GM19238 (cell line): ENCODE data around the gene FXYD5.
"Not testable (repeated sequence)": the region's sequence is repeated elsewhere in the genome, so short reads cannot be mapped to it uniquely, and the experiment has no call there.

Experiments used
- DNase-seq: peaks from one replicate; pipeline ENCODE4 v3.0.0; 2011; ENCODE audit warnings: low spot score; ENCODE audit not compliant: insufficient read length

Gene FXYD5

GRCh38 chr19:35119578-35120155 lies 34.9 kb upstream of the FXYD5 start:
- DNase-seq: no peak

- DNase-seq: no peak
Observed at GRCh38 chr19:35120492-35120891, 34.0 kb upstream of the FXYD5 start.

- no peak for DNase-seq
Observed at GRCh38 chr19:35120898-35121297, 33.6 kb upstream of the FXYD5 start.

- no peak for DNase-seq
Observed at GRCh38 chr19:35122687-35123551, 31.6 kb upstream of the FXYD5 start.

- no peak for DNase-seq
Observed at GRCh38 chr19:35123573-35123972, 31.0 kb upstream of the FXYD5 start.

GRCh38 chr19:35124098-35125060 lies 30.2 kb upstream of the FXYD5 start:
- peak; percentile 94 for DNase-seq

GRCh38 chr19:35125270-35125717 lies 29.2 kb upstream of the FXYD5 start:
- DNase-seq: no peak

- no peak for DNase-seq
Observed at GRCh38 chr19:35125749-35126623, 28.5 kb upstream of the FXYD5 start.

- no peak for DNase-seq
Observed at GRCh38 chr19:35126624-35126959, 27.9 kb upstream of the FXYD5 start.

- no peak for DNase-seq
Observed at GRCh38 chr19:35127871-35128270, 26.7 kb upstream of the FXYD5 start.

- DNase-seq: no peak
Observed at GRCh38 chr19:35128398-35129057, 26.0 kb upstream of the FXYD5 start.

GRCh38 chr19:35129724-35130274 lies 24.7 kb upstream of the FXYD5 start:
- DNase-seq: not testable (repeated sequence)

- no peak for DNase-seq
Observed at GRCh38 chr19:35130761-35131720, 23.5 kb upstream of the FXYD5 start.

GRCh38 chr19:35132254-35132653 lies 22.3 kb upstream of the FXYD5 start:
- DNase-seq: no peak

- DNase-seq: no peak
Observed at GRCh38 chr19:35133826-35134225, 20.7 kb upstream of the FXYD5 start.

- DNase-seq: no peak
Observed at GRCh38 chr19:35134601-35135242, 19.8 kb upstream of the FXYD5 start, which contains the start of gene LGI4. Gene LGI4 (minus strand): TSS chr19:35135059. CDS start chr19:35134680, 379 bp downstream.

- DNase-seq: peak; percentile 92
Observed at GRCh38 chr19:35135389-35135909, 19.1 kb upstream of the FXYD5 start.

GRCh38 chr19:35136231-35136630 lies 18.3 kb upstream of the FXYD5 start:
- no peak for DNase-seq
